Measurements from ENCODE around the gene C1QTNF9B. TPM values are rescaled to one million over a fixed set of nuclear protein-coding genes. Genes with fewer than 3 reads are reported as not detected.
"Not testable (repeated sequence)": the region's sequence is repeated elsewhere in the genome, so short reads cannot be mapped to it uniquely, and the experiment has no call there.

C1QTNF9B gene
- not detected for polyA plus RNA-seq (2013, experiment 1 of 2)
- not detected for polyA plus RNA-seq (2013, experiment 2 of 2)

DNA sequence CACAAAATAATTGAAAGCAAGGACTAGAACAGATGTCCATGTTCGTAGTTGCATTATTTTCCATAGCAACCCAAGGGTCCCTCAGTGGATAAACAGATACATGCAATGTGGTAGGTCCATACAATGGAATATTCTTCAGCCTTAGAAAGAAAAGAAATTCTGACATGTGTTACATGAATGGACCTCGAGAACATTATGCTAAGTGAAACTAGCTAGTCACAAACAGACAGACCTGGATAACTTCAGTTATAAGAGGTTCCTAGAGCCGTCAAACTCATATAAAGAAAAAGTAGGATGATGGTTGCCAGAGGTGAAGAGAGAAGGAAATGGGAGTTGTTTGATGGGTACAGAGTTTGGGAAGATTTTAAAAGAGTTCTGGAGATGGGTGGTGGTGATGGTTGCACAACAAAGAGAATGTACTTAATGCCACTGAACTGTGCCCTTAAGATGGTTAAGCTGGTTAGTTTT, at the start of gene C1QTNF9B:
Gene C1QTNF9B (minus strand): TSS at position 51 of the 468 bp plus-strand sequence.
- not testable (repeated sequence) for H3K9me3 ChIP-seq (ENCODE audit: control insufficient read depth, low read length); H3K36me3 ChIP-seq (ENCODE audit: control insufficient read depth, insufficient read depth, low read length); H3K27ac ChIP-seq (ENCODE audit: low read depth, low read length, severe bottlenecking); H3K4me1 ChIP-seq (ENCODE audit: control insufficient read depth, insufficient read depth, low read length, poor library complexity, severe bottlenecking); H3K4me3 ChIP-seq (ENCODE audit: extremely low read depth, insufficient read depth, low read length, poor library complexity, severe bottlenecking)
- WGBS, 2 experiments (ENCODE audit: insufficient coverage in 2 of 2) = 67 to 83% methylated on average over 2 of the region's 3 CpGs

- Histone ChIP-seq H3K4me3 (ENCODE audit: extremely low read depth, insufficient read depth, low read length, poor library complexity, severe bottlenecking) (no peak overlapping the region), H3K9me3 (ENCODE audit: control insufficient read depth, low read length) (no peaks in the 10 kb centered on the region), H3K4me1 (ENCODE audit: control insufficient read depth, insufficient read depth, low read length, poor library complexity, severe bottlenecking) (no peaks in the 10 kb centered on the region), H3K27ac (ENCODE audit: low read depth, low read length, severe bottlenecking) (no peak overlapping the region), H3K36me3 (ENCODE audit: control insufficient read depth, insufficient read depth, low read length) (no peaks in the 10 kb centered on the region)
- WGBS, 2 experiments (ENCODE audit: insufficient coverage in 2 of 2) = 93 to 98% methylated on average over 6 to 7 of the region's 8 CpGs
Measured at GRCh38 chr13:23946900-23947299, 49.6 kb upstream of the C1QTNF9B start.

DNA sequence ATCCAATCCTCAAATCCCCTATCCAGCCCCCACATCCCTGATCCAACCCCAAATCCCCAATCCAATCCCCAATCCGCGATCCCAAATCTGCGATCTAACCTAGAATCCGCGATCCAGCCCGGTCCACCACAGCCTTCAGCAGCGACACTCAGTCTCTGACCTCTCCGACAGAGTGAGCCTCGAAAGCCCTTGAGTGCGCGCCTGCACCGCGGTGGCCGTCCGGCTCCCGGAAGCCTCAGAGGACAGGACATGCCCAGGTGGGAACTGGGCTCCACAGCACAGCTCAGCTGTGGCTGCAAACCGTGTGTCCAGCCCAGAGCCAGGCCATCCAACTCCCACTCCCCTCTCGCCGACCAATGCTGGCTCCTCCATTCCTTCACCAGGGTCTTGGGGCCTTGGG, 48.8 kb upstream of the C1QTNF9B start:
- Histone ChIP-seq H3K27ac (ENCODE audit: low read depth, low read length, severe bottlenecking) (no peak overlapping the region), H3K4me1 (ENCODE audit: control insufficient read depth, insufficient read depth, low read length, poor library complexity, severe bottlenecking) (no peaks in the 10 kb centered on the region), H3K36me3 (ENCODE audit: control insufficient read depth, insufficient read depth, low read length) (no peaks in the 10 kb centered on the region), H3K4me3 (ENCODE audit: extremely low read depth, insufficient read depth, low read length, poor library complexity, severe bottlenecking) (no peak overlapping the region), H3K9me3 (ENCODE audit: control insufficient read depth, low read length) (no peaks in the 10 kb centered on the region)
- 92 to 98% methylated on average over 17 to 19 of the region's 19 CpGs for WGBS, 2 experiments (ENCODE audit: insufficient coverage in 2 of 2)

DNA sequence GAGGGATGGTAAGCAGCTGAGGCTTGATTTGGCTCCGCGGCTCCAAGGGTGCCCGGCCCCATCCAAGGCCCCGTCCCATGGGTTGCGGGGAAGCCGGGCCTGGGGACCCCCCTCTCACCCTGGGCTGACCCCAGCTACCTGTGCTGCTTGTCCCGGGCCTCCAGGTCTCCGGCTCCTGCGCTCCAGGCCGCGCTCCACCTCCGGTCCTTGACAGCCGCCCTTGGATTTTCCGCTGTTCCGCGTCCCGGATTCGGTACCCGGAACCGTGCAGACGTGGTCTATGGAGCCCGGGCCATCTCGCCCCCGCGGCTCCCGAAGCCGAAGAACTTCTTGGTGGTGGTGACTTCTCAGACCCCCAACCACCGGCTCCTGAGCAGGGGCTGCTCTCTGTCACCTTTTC, 48.3 kb upstream of the C1QTNF9B start:
- Histone ChIP-seq H3K4me1 (ENCODE audit: control insufficient read depth, insufficient read depth, low read length, poor library complexity, severe bottlenecking) (no peaks in the 10 kb centered on the region), H3K9me3 (ENCODE audit: control insufficient read depth, low read length) (no peaks in the 10 kb centered on the region), H3K27ac (ENCODE audit: low read depth, low read length, severe bottlenecking) (no peak overlapping the region), H3K4me3 (ENCODE audit: extremely low read depth, insufficient read depth, low read length, poor library complexity, severe bottlenecking) (no peak overlapping the region), H3K36me3 (ENCODE audit: control insufficient read depth, insufficient read depth, low read length) (no peaks in the 10 kb centered on the region)
- WGBS, 2 experiments (ENCODE audit: insufficient coverage in 2 of 2) = 97 to 99% methylated on average over 25 to 28 of the region's 28 CpGs

DNA sequence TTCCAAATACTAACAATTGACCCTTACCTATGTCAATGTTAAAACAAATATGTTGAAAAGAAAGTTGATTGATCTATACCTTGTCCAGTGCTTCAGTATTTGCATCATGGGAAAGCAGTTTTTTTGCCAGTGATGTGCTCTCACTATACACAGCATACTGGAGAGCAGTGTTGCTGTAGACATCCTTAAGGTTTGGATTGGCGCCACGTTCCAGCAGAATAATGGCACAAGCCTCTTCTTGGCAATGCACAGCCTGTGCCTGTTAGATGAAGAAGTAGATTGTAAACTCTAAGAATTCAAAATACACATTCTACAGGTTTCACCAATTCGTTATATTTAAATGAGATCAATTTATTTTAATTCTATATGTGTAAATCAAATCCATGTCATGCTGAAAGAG, 43.9 kb upstream of the C1QTNF9B start:
- Histone ChIP-seq H3K4me3 (ENCODE audit: extremely low read depth, insufficient read depth, low read length, poor library complexity, severe bottlenecking) (no peak overlapping the region), H3K36me3 (ENCODE audit: control insufficient read depth, insufficient read depth, low read length) (no peaks in the 10 kb centered on the region), H3K4me1 (ENCODE audit: control insufficient read depth, insufficient read depth, low read length, poor library complexity, severe bottlenecking) (no peaks in the 10 kb centered on the region), H3K9me3 (ENCODE audit: control insufficient read depth, low read length) (peaks cover 3% of the 10 kb centered on the region), H3K27ac (ENCODE audit: low read depth, low read length, severe bottlenecking) (no peak overlapping the region)
- WGBS, 2 experiments (ENCODE audit: insufficient coverage in 2 of 2) = no CpG with 5 or more reads among the region's 3 CpGs

GRCh38 chr13:23939666-23940065, 42.4 kb upstream of the C1QTNF9B start:
- not testable (repeated sequence) for H3K4me3 ChIP-seq (ENCODE audit: extremely low read depth, insufficient read depth, low read length, poor library complexity, severe bottlenecking); H3K36me3 ChIP-seq (ENCODE audit: control insufficient read depth, insufficient read depth, low read length); H3K27ac ChIP-seq (ENCODE audit: low read depth, low read length, severe bottlenecking); H3K9me3 ChIP-seq (ENCODE audit: control insufficient read depth, low read length); H3K4me1 ChIP-seq (ENCODE audit: control insufficient read depth, insufficient read depth, low read length, poor library complexity, severe bottlenecking)
- WGBS, 2 experiments (ENCODE audit: insufficient coverage in 2 of 2) = 84 to 88% methylated on average over 2 of the region's 3 CpGs

DNA sequence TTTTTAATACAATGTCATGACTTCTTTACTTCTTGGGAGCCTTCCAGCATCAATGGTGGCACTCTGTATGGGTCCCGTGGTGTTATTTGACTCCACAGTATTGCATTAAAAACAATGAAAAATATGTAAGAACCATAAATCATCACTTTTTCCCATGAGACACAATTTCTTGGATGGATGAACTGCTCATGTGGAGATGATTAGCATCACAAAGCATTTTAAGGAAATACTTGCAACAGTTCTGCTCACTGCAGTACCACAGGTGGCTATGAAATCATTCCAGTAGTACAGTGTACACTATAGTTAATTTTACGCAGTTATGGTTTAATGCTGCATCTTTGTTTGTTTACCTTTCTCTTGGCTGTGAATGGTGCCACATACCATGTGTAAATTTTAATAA, 37.2 kb upstream of the C1QTNF9B start:
- Histone ChIP-seq H3K4me1 (ENCODE audit: control insufficient read depth, insufficient read depth, low read length, poor library complexity, severe bottlenecking) (peaks cover 4% of the 10 kb centered on the region), H3K36me3 (ENCODE audit: control insufficient read depth, insufficient read depth, low read length) (no peaks in the 10 kb centered on the region), H3K9me3 (ENCODE audit: control insufficient read depth, low read length) (peaks cover 3% of the 10 kb centered on the region), H3K4me3 (ENCODE audit: extremely low read depth, insufficient read depth, low read length, poor library complexity, severe bottlenecking) (no peak overlapping the region), H3K27ac (ENCODE audit: low read depth, low read length, severe bottlenecking) (no peak overlapping the region)
- no CpG with 5 or more reads among the region's 2 CpGs for WGBS, 2 experiments (ENCODE audit: insufficient coverage in 2 of 2)

DNA sequence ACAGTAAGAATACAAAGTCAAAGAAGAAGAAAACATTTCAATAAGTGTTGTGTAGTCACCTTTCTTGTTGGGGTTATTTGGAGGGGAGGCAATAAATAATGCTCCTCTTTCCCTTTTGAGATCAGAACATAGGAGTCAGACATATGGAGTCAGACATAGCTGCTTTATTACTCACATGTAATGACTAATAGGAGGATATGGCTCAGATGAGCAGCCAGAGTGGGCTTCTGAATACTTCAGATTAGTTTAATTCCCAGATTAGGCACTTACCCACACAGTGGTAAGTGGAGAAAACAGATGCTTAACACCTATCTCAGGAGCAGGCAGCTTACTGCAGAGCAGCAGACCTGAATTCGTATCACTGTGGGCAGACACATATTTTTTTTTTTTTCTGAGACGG, 31.7 kb upstream of the C1QTNF9B start:
- H3K4me3 ChIP-seq (ENCODE audit: extremely low read depth, insufficient read depth, low read length, poor library complexity, severe bottlenecking) = no peak overlapping the region
- WGBS, 2 experiments (ENCODE audit: insufficient coverage in 2 of 2) = 100% methylated on average over 1 of the region's 2 CpGs
- H3K4me1 ChIP-seq (ENCODE audit: control insufficient read depth, insufficient read depth, low read length, poor library complexity, severe bottlenecking) = peaks cover 9% of the 10 kb centered on the region

GRCh38 chr13:23923031-23923430, 25.7 kb upstream of the C1QTNF9B start:
- Histone ChIP-seq H3K4me3 (ENCODE audit: extremely low read depth, insufficient read depth, low read length, poor library complexity, severe bottlenecking) (no peak overlapping the region), H3K9me3 (ENCODE audit: control insufficient read depth, low read length) (no peaks in the 10 kb centered on the region), H3K4me1 (ENCODE audit: control insufficient read depth, insufficient read depth, low read length, poor library complexity, severe bottlenecking) (no peaks in the 10 kb centered on the region), H3K36me3 (ENCODE audit: control insufficient read depth, insufficient read depth, low read length) (no peaks in the 10 kb centered on the region), H3K27ac (ENCODE audit: low read depth, low read length, severe bottlenecking) (no peak overlapping the region)
- no CpG with 5 or more reads among the region's 1 CpG for WGBS, 2 experiments (ENCODE audit: insufficient coverage in 2 of 2)

More for the DNA sequence above, 31.7 kb upstream of the C1QTNF9B start:
- no peaks in the 10 kb centered on the region for H3K36me3 ChIP-seq (ENCODE audit: control insufficient read depth, insufficient read depth, low read length)
- H3K27ac ChIP-seq (ENCODE audit: low read depth, low read length, severe bottlenecking) = no peak overlapping the region
- no peaks in the 10 kb centered on the region for H3K9me3 ChIP-seq (ENCODE audit: control insufficient read depth, low read length)

GRCh38 chr13:23922005-23922932, 25.0 kb upstream of the C1QTNF9B start:
- Histone ChIP-seq H3K4me3 (ENCODE audit: extremely low read depth, insufficient read depth, low read length, poor library complexity, severe bottlenecking) (no peak overlapping the region), H3K27ac (ENCODE audit: low read depth, low read length, severe bottlenecking) (no peak overlapping the region), H3K36me3 (ENCODE audit: control insufficient read depth, insufficient read depth, low read length) (no peaks in the 10 kb centered on the region), H3K4me1 (ENCODE audit: control insufficient read depth, insufficient read depth, low read length, poor library complexity, severe bottlenecking) (no peaks in the 10 kb centered on the region), H3K9me3 (ENCODE audit: control insufficient read depth, low read length) (no peaks in the 10 kb centered on the region)
- 88 to 94% methylated on average over 5 of the region's 5 CpGs for WGBS, 2 experiments (ENCODE audit: insufficient coverage in 2 of 2)

DNA sequence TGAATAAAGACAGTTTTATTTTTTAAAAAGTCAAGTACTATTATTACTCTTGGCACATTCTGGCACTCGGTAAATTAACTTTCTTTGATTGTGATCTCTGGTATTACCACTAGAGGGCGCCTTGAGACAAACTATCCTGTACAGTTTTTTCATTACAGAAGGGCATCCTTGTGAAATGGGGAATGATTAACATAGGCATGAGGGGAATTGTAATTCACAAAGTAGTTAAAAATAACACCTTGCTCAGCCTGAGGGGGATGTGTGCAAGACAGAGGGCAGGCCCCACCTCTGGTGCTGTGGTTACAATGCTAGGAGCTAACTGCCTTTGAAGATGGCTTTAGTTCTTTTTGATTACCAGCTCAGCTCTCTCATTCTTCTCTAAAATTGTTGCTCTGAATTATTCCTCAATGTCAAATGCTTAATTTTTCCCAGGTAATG, 24.2 kb upstream of the C1QTNF9B start:
- H3K27ac ChIP-seq (ENCODE audit: low read depth, low read length, severe bottlenecking) = no peak overlapping the region
- no peaks in the 10 kb centered on the region for H3K9me3 ChIP-seq (ENCODE audit: control insufficient read depth, low read length)
- H3K4me3 ChIP-seq (ENCODE audit: extremely low read depth, insufficient read depth, low read length, poor library complexity, severe bottlenecking) = no peak overlapping the region
- H3K36me3 ChIP-seq (ENCODE audit: control insufficient read depth, insufficient read depth, low read length) = no peaks in the 10 kb centered on the region
- no peaks in the 10 kb centered on the region for H3K4me1 ChIP-seq (ENCODE audit: control insufficient read depth, insufficient read depth, low read length, poor library complexity, severe bottlenecking)
- 30% methylated on average over 2 of the region's 2 CpGs; no CpG with 5 or more reads in 1 of the 2 experiments for WGBS, 2 experiments (ENCODE audit: insufficient coverage in 2 of 2)

Measured in mesodermal cell (in vitro differentiated cells).